ENCODE data around the gene KCNJ6.

KCNJ6 gene

GRCh38 chr21:37631319-37632117 lies 284.7 kb downstream of the KCNJ6 start:
- DNase-seq = no peak

GRCh38 chr21:37630872-37631271 lies 285.4 kb downstream of the KCNJ6 start:
- DNase-seq = no peak

- DNase-seq = no peak
Measured at GRCh38 chr21:37628362-37628761, 287.9 kb downstream of the KCNJ6 start.

- no peak for DNase-seq
Measured at GRCh38 chr21:37627561-37627960, 288.7 kb downstream of the KCNJ6 start.

GRCh38 chr21:37627074-37627473 lies 289.2 kb downstream of the KCNJ6 start:
- DNase-seq = no peak

- DNase-seq = no peak
Measured at GRCh38 chr21:37626320-37626719, 289.9 kb downstream of the KCNJ6 start.

- no peak for DNase-seq
Measured at GRCh38 chr21:37623689-37624088, 292.6 kb downstream of the KCNJ6 start.

GRCh38 chr21:37623183-37623582 lies 293.1 kb downstream of the KCNJ6 start:
- no peak for DNase-seq

GRCh38 chr21:37622755-37623154 lies 293.5 kb downstream of the KCNJ6 start:
- no peak for DNase-seq

- no peak for DNase-seq
Measured at GRCh38 chr21:37620401-37620800, 295.9 kb downstream of the KCNJ6 start.

GRCh38 chr21:37619464-37619974 lies 296.7 kb downstream of the KCNJ6 start:
- DNase-seq = no peak

GRCh38 chr21:37618081-37618480 lies 298.2 kb downstream of the KCNJ6 start:
- no peak for DNase-seq

GRCh38 chr21:37615962-37616361 lies 300.3 kb downstream of the KCNJ6 start:
- no peak for DNase-seq

GRCh38 chr21:37614351-37614875 lies 301.8 kb downstream of the KCNJ6 start:
- no peak for DNase-seq

GRCh38 chr21:37607081-37607480 lies 309.2 kb downstream of the KCNJ6 start:
- no peak for DNase-seq

GRCh38 chr21:37606549-37606948 lies 309.7 kb downstream of the KCNJ6 start:
- DNase-seq = no peak

- no peak for DNase-seq
Measured at GRCh38 chr21:37605006-37605405, 311.3 kb downstream of the KCNJ6 start.

- DNase-seq = no peak
Measured at GRCh38 chr21:37603129-37603528, 313.1 kb downstream of the KCNJ6 start.

- no peak for DNase-seq
Measured at GRCh38 chr21:37601915-37602314, 314.3 kb downstream of the KCNJ6 start.

- DNase-seq = no peak
Measured at GRCh38 chr21:37601027-37601426, 315.2 kb downstream of the KCNJ6 start.

- DNase-seq = no peak
Measured at GRCh38 chr21:37595944-37596343, 320.3 kb downstream of the KCNJ6 start.

- no peak for DNase-seq
Measured at GRCh38 chr21:37594472-37594951, 321.7 kb downstream of the KCNJ6 start.

- DNase-seq = no peak
Measured at GRCh38 chr21:37593740-37594471, 322.4 kb downstream of the KCNJ6 start.

- DNase-seq = no peak
Measured at GRCh38 chr21:37593015-37593414, 323.2 kb downstream of the KCNJ6 start.

Measured in DMS79 treated with DMSO at 0.1 percent for 48 hours (cell line).